ENCODE data around the gene ABLIM2. TPM values are rescaled to one million over a fixed set of nuclear protein-coding genes. Genes with fewer than 3 reads are reported as not detected.

The ABLIM2 gene
- total RNA-seq, 1 experiment from 2014 or later, result 1.0 TPM

DNA sequence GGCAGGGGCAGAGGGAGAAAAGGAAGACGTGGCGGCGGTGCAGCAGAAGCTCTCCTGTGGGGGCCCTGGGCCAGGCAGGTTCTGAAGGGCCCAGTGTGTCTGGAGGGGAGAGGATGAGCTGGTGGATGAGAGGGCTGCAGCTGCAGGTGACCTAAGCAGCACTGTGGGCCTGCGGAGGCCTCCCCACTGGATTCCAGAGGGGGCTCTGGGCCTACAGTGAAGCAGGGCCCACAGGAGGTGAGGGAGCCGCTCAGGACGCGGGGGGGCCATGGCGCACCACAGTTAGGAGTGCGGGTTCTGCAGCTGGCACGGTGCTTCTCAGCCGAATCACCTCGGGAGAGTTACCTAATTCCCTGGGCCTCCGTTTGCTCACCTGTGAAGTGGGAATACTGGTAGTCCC, 10.5 kb downstream of the ABLIM2 start:
- WGBS (ENCODE audit: extremely low coverage, insufficient read length, low lambda C conversion rate), result no CpG with 5 or more reads among the region's 13 CpGs
- Histone ChIP-seq H3T11ph (ENCODE audit: low read length) (no peak overlapping the region), H3K9ac (ENCODE audit: extremely low read depth, insufficient read length, low read length) (no peak overlapping the region), H3K14ac (ENCODE audit: insufficient read depth, low read length) (peak overlapping the region; percentile 8; the same call in 1 of the 2 replicates), H3K4ac (ENCODE audit: low read depth, low read length) (no peak overlapping the region), H2BK15ac (ENCODE audit: low read depth, low read length) (no peak overlapping the region), H3K23ac (ENCODE audit: insufficient read length, low read depth, low read length) (no peak overlapping the region), H3K4me1 (ENCODE audit: insufficient read depth, low read length) (no peaks in the 10 kb centered on the region; the same call in 1 of the 2 replicates), H3K18ac (ENCODE audit: insufficient read length, low read depth, low read length) (no peak overlapping the region), H2AFZ (ENCODE audit: low read length) (no peak overlapping the region), H3K27me3 (ENCODE audit: insufficient read depth, low read length) (no peaks in the 10 kb centered on the region), H2BK5ac (ENCODE audit: insufficient read length, low read length) (no peak overlapping the region), H3K79me1 (ENCODE audit: insufficient read depth, low read depth, low read length, poor library complexity, severe bottlenecking) (no peaks in the 10 kb centered on the region), H3K23me2 (ENCODE audit: insufficient read length, low read depth, low read length, poor library complexity, severe bottlenecking) (no peaks in the 10 kb centered on the region), H3K79me2 (ENCODE audit: insufficient read depth, low read length) (no peaks in the 10 kb centered on the region), H3K27ac (ENCODE audit: insufficient read length, low read depth, low read length) (no peak overlapping the region), H2BK12ac (ENCODE audit: insufficient read length, low read depth, low read length) (no peak overlapping the region), H4K20me1 (ENCODE audit: control insufficient read depth, insufficient read depth, insufficient read length) (no peaks in the 10 kb centered on the region), H4K5ac (ENCODE audit: insufficient read length, low read depth, low read length) (no peak overlapping the region), H2BK20ac (ENCODE audit: low read depth, low read length, poor library complexity, severe bottlenecking) (no peak overlapping the region), H3K4me2 (ENCODE audit: insufficient read depth, insufficient read length, low read length) (no peak overlapping the region), H2BK120ac (ENCODE audit: low read depth, low read length, poor library complexity, severe bottlenecking) (no peak overlapping the region), H3K9me3 (ENCODE audit: control insufficient read depth, low read depth, low read length) (no peaks in the 10 kb centered on the region), H4K91ac (ENCODE audit: insufficient read length, low read depth, low read length) (no peak overlapping the region), H4K8ac (replicated peaks; ENCODE audit: insufficient read length, low read depth, low read length) (no peak overlapping the region), H2AK5ac (ENCODE audit: insufficient read length, low read length) (no peak overlapping the region), H3K56ac (ENCODE audit: insufficient read length, low read depth, low read length) (no peak overlapping the region)
- Mint-ChIP-seq H3K9me3 (no peaks in the 10 kb centered on the region), H3K27me3 (ENCODE audit: low read depth) (peaks cover 5% of the 10 kb centered on the region), H3K4me3 (no peak overlapping the region), H3K27ac (no peak overlapping the region), H3K4me1 (peaks cover 24 to 38% of the 10 kb centered on the region in 2 experiments), H3K36me3 (ENCODE audit: insufficient read depth in 1 of 3, low read depth in 3 of 3) (no peaks in the 10 kb centered on the region)
- TF ChIP-seq, protein P1, sequence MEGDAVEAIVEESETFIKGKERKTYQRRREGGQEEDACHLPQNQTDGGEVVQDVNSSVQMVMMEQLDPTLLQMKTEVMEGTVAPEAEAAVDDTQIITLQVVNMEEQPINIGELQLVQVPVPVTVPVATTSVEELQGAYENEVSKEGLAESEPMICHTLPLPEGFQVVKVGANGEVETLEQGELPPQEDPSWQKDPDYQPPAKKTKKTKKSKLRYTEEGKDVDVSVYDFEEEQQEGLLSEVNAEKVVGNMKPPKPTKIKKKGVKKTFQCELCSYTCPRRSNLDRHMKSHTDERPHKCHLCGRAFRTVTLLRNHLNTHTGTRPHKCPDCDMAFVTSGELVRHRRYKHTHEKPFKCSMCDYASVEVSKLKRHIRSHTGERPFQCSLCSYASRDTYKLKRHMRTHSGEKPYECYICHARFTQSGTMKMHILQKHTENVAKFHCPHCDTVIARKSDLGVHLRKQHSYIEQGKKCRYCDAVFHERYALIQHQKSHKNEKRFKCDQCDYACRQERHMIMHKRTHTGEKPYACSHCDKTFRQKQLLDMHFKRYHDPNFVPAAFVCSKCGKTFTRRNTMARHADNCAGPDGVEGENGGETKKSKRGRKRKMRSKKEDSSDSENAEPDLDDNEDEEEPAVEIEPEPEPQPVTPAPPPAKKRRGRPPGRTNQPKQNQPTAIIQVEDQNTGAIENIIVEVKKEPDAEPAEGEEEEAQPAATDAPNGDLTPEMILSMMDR (conservative IDR thresholded peaks at IDR 0.05), result no peak
- no peak for DNase-seq
